Left colon (tissue), 2 donors: ENCODE results near the gene MRPL34. TPM values are rescaled to one million over a fixed set of nuclear protein-coding genes. Genes with fewer than 3 reads are reported as not detected.

Source experiments
- ATAC-seq: fragments of 200-7000 bp; cut with Tn5 transposase; one replicate; pipeline ENCODE4 v1.9.1; 2020; ENCODE audit warnings: mild to moderate bottlenecking, moderate library complexity
- DNase-seq, 2 donors: peaks; one replicate each; pipeline ENCODE4 v3.0.0-alpha.2; 2020
- intact Hi-C, 2 donors: fragments of 100-400 bp; cut with DNase I in 1 of 2; cut with micrococcal nuclease in 1 of 2; formaldehyde crosslinking; loops; one replicate each; pipeline versions ENCODE4 v1.11.2 to v1.14.0; 2022; cut with DNase I, micrococcal nuclease
- total RNA-seq, 2 donors: library from RNA; stranded (reverse); fragmentation: NEBNext Ultra II Directional; extraction: Animal tissue kit (Norgen Biotek cat#: 25700); gene quantifications; one replicate each; pipeline ENCODE4 v1.2.1, GENCODE V29; 2021
- donor health status: DM: no; HTN: no; CAD: no.
- donor health status: DM: yes; HTN: yes; CAD: no.

MRPL34 gene
- total RNA-seq, 2 donors from 2014 or later = 142 to 165 TPM

DNA sequence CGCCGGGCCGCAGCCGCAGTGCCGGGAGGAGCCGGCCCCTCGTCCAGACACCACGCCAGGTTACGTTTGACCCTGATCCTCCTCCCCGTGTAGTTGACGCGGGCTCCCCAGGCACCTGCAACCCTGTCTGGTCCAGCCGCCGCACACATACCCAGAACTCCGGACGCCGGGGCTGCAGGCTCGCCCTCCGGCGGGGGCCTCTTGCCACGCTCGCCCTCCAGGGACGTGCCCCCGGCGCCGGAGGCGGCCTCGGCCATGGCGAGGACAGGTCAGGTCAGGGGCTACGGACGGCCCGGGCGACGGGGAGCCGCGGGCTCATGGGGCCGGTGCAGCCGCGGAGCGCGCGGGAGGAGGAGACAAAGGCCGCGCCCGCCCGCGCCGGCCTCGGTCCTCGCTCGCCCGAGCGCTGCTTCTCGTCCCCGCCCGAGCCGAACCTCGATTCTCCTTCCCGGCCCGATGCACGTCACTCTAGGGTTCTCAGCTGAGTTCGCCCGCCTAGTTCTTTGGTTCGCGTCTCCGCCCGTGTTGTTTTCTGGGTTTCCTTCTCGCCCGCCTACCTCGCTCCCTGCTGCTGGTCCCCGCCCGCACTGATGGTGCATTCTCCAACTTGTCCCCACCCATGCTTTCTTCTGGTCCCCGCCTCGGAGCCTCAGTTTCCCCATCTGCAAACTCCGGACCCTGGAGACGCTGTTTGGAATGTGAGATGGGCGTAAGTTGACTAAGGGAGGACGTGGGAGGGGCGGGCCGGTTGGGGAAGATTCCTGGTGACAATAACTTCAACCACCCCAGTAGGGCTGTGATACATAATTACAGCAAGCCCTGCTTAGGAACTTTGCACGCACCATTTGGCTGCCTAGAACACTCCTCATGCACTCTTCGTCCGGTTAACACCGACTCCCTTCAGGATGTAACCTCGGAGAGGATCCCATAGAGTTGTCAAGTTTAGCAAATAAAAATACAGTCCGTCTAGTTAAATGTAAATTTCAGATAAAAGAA, 29.0 kb downstream of the MRPL34 start, which contains the start of gene ANO8:
TSS of gene ANO8 (minus strand) at position 442 of the 996 bp plus-strand sequence. CDS start at position 257, 185 bp downstream.
- DNase-seq (peak; percentile 97 to 98), ATAC-seq (peak; percentile 71)
- intact Hi-C loops = no loop called here

DNA sequence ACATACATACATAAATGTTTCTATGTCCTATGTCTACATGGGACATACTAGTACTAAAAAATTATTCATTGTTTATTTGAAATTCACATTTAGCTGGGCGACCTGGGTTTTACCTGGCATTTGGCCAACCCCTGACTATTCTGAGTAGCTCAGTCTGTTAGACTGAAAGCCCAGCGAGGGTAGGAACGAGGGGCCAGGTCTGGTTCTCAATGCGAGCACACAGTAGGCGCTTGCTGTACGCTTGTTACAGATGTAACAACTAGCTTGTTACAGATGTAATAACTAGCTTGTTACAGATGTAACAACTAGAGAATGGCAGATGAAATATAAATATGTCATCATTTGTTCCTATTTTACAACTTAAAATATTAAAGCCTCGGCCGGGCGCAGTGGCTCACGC, 29.9 kb downstream of the MRPL34 start:
- intact Hi-C loops = no loop called here
- no peak for ATAC-seq
- peak in 1 of 2 donors; percentile 24 for DNase-seq

DNA sequence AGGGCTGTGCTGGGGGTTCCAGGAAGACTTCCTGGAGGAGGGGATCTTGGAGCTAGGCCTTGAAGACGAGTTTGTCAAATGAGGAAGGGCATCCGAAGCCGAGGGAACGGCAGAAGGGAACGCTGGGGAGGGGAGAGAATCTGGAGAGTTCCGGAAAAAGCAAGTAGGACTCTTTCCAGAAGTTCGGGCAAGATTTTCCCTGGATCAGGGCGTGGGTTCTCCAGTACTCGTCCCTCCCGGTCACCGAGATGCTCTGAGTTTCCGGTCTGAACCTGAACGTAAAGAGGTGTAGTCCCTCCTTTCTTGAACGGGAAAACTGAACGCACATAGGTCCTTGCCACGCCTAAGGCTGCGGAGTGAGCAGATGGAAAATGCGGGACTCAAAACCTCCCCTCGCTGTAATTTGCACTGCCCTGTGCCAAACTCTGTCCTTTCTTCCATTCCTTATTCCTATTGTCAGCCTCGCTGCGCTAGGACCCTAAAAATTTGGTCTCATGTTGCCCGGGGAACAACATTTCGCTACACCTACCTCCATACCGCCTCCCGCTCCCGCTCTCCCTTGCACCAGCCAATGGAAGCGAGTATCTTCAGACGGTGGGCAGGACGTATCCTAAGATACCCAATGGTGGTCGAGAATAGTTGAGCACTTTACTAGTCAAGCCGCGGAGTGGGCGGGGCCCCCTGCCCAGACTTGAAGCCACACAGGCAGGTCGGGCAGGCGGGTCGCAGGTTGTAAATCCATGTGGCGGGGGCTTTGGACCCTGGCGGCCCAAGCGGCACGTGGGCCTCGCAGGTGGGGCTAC, 31.4 kb downstream of the MRPL34 start, which contains the start of gene GTPBP3:
TSS of gene GTPBP3 (plus strand) at position 682 of the 803 bp plus-strand sequence. CDS start at position 741, 59 bp downstream.
- peak; percentile 71 for ATAC-seq
- peak; percentile 98 for DNase-seq
- intact Hi-C loops = no loop called here

DNA sequence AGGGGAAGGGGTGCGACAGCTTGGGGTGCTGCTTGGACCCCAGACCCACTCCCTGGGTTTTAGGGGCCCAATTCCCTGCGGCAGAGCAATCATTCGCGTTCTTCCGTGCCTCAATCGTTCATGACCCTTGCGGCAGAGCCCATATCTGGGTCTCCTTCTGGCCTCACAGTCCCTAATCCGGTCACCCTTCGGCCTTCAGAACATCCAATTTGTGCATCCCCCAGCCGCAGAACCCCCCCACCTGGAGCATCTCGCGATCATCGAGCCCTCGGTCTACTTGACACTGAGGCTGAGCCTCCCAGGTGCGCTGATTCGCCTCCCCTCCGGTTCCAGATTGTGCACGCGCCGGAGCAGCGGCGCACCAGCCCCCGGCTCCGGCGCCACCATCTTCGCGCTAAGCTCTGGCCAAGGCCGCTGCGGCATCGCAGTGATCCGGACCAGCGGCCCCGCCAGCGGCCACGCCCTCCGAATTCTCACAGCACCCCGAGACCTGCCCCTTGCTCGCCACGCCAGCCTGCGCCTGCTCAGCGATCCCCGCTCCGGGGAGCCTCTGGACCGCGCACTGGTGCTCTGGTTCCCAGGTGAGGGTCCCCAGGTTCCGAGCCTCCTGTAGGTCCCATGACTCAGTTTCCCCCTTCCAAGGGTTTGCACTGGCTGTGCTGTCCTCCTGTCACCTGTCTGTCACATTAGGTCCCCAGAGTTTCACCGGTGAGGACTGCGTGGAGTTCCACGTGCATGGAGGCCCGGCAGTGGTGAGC, 32.2 kb downstream of the MRPL34 start:
- DNase-seq = peak in 1 of 2 donors; percentile 65
- intact Hi-C loops = no loop called here
- no peak for ATAC-seq

DNA sequence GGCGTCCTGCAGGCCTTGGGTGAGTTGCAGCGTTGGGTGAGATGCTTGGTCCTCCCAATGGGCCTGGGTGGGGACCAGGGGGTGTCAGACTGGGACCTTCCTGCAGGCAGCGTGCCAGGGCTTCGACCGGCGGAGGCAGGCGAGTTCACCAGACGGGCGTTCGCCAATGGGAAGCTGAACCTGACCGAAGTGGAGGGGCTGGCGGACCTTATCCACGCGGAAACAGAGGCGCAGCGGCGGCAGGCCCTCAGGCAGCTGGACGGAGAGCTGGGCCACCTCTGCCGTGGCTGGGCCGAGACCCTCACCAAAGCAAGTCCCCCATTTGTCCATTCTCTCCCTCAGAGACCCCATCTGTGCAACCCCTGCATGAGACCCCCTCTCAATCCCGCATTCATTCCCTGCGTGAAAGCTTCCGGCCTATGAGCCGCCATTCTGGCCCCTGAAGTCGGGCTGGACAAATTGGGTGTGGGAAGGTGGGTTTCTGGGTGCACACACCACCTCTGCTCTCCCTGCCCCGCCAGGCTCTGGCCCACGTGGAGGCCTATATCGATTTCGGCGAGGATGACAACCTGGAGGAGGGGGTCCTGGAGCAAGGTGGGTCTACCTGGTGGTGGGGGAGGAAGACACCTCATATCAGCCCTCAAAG, 32.9 kb downstream of the MRPL34 start:
- DNase-seq (peak in 1 of 2 donors; percentile 41), ATAC-seq (no peak)
- intact Hi-C loops = no loop called here

DNA sequence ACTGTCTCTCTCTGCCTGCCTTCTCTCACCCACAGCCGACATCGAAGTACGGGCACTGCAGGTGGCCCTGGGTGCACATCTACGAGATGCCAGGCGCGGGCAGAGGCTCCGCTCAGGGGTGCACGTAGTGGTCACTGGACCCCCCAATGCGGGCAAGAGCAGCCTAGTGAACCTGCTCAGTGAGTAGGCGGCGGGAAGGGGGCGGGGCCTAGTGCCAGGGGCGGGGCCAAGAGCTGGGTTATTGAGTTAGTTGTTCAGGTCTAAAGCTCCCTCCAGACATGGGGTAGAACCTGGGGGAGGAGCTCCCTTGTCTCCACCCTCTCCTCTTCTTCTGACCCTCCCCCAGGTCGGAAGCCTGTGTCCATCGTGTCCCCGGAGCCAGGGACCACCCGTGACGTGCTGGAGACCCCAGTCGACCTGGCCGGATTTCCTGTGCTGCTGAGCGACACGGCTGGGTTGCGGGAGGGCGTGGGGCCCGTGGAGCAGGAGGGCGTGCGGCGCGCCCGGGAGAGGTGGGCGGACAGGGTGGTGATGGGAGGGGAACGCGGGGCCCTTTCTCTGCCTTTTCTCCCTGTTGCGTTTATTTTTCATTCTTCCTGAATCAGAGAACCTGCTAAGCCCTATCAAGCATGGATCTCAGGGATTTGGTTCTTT, 33.5 kb downstream of the MRPL34 start:
- intact Hi-C loops = no loop called here
- DNase-seq = peak in 1 of 2 donors; percentile 55
- ATAC-seq = no peak

DNA sequence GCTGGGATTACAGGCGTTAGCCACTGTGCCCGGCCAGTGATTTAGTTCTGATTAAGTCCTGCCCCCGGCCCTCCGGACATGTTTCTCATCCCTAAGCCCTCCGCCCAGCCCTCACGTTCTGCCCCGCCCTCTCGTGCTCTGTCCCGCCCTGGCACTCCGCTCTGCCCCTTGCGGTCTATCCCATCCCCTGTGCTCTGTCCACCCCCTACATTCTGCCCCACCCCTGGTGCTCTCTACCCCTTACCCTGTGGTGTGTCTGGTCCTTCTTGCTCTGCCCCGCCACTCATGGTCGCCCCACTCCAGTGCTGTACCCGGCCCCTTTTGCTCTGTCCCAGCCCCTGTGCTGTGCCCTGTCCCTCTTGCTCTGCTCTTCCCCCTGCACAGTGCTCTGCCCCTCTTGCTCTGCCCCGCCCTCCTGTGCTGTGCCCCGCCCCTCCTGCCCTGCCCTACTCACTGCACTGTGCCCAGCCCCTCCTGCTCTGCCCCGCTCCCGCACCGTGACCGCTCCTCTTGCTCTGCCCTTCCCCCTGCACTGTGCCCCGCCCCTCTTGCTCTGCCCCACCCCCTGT, 34.7 kb downstream of the MRPL34 start:
- intact Hi-C loops = no loop called here
- peak; percentile 70 for ATAC-seq
- peak; percentile 88 to 91 for DNase-seq

DNA sequence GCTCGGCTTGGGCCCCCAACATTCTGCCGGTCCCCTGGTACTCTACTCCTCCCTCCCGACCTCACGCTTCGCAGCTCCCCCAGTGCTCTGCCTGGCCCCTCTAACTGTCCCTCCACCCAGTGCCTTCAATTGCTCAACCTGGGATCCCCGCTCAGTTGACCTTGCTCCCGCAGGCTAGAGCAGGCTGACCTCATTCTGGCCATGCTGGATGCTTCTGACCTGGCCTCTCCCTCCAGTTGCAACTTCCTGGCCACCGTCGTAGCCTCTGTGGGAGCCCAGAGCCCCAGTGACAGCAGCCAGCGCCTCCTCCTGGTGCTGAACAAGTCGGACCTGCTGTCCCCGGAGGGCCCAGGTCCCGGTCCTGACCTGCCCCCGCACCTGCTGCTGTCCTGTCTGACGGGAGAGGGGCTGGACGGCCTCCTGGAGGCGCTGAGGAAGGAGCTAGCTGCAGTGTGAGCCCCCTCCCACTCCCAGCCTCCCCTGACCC, 35.2 kb downstream of the MRPL34 start:
- intact Hi-C loops = no loop called here
- ATAC-seq (no peak), DNase-seq (peak in 1 of 2 donors; percentile 31)

DNA sequence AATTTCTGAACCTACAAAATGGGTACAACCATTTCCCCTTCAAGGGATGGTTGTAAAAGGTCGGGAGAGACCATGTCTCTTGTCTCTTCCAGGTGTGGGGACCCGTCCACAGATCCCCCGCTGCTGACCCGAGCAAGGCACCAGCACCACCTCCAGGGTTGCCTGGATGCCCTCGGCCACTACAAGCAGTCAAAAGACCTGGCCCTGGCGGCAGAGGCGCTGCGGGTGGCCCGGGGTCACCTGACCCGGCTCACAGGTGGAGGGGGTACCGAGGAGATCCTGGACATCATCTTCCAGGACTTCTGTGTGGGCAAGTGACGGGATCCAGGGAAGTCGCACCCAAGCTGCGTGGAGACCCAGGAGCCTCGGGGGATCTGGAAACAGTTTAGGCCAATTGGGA, 35.7 kb downstream of the MRPL34 start:
- intact Hi-C loops = no loop called here
- DNase-seq (no peak), ATAC-seq (no peak)

DNA sequence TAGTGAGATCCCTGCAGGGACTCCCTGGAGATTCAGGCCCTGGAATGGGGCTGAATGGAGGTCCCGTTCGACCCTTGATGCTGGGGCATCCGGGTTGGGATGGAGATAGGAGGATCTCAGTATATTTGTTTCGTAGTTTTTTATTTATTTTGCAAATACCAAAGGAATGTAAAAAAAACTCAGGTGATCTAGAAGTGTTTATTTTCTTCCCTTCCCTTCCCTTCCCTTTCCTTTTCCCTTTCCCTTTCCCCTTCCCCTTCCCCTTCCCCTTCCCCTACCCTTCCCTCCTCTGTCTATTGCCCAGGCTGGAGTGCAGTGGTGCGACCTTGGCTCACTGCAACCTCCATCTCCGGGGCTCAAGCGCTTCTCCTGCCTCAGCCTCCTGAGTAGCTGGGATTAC, 36.2 kb downstream of the MRPL34 start:
- intact Hi-C loops = no loop called here
- ATAC-seq (no peak), DNase-seq (no peak)

DNA sequence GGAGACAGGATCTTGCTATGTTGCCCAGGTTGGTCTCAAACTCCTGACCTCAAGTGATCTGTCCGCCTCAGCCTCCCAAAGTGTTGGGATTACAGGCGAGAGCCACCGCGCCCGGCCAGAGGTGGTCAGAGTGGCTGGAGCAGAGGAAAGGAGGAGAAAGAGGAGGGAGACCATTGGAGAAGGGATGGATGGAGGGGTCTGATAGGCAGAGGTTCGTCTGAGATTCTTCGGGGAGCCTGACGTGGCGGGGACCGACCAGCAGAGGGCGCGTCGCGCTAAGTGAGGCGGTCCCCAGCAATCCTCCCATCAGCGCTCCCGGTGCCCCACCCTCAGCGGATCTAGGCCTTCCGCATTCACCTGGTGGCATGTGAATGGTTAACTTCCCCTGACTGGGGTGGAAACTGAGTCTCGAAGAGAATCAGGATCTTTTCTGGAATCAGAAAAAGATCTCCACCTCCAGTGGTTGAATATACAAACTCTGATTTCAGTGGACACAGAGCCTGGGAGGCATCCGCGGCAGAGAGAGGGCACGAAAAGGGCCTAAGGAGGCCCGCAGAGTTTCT, 40.5 kb downstream of the MRPL34 start:
- intact Hi-C loops = loop anchor here in 1 of 2 donors (5.0 kb wide), 1 partner anchor 41 kb away; no protein-coding TSS in a partner anchor
- DNase-seq (peak; percentile 61 to 84), ATAC-seq (peak; percentile 88)

DNA sequence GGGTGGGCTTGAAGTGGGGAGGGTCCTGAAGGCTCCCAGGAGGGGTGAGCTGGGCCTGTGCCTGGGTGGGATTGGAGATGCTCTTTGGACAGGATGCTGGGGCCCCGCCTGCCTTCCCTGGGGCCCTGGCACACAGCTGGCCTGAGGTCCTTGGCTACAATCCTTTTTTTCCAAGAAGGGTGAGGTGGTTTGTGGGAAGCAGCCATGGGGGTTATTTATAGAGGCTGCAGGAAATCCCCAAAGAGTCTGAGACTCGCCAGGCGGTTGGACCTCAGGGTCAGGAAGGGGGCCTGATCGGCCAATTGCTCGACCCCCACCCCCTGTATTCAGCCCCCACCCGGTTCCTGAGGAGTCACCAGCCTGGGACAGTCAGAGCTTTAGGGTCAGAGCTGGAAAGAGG, 41.7 kb downstream of the MRPL34 start:
- intact Hi-C loops = loop anchor here in 1 of 2 donors (5.0 kb wide), 1 partner anchor 40 kb away; no protein-coding TSS in a partner anchor
- no peak for ATAC-seq
- DNase-seq = no peak

DNA sequence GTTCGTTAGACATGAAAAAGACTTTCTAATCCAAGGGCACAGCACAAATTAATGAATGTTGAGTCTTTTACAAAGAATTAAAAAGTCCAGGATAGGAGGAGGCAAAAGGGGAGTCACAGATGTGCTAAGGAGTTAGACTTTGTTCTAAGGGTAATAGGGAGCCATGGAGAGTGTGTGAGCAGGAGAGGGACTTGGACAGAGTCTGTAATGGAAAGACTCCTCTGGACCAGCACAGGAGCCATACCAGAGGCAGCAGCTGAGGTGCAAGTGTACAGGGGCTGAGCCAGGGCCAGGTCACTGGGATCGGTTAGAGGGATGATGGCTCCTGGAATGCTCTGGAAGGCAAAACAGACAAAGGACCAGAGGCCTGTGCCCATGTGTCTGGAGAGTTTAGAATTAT, 42.2 kb downstream of the MRPL34 start:
- no peak for DNase-seq
- ATAC-seq = no peak
- intact Hi-C loops = loop anchor here in 1 of 2 donors (5.0 kb wide), 1 partner anchor 39 kb away; no protein-coding TSS in a partner anchor

DNA sequence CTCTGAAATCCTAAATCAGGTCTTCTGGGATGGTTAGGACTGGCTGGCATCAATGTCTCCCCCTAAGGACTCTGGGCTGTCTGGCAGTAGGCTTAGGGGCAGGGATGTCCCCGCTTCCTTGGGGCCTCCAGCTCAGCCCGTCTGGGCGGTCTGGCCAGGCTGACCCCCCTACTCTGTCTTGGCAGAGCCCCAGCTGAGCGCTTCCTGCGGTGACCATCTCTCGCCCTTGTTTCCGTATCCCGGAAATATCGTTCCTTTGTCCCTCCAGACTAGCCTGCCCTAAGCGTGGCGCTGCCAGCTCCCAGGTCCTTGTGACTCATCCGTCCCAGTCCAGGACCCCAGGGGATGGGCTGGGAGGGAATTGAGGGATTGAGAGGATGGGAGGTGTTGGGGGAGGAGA, 43.0 kb downstream of the MRPL34 start:
- DNase-seq (peak; percentile 19 to 37), ATAC-seq (no peak)
- intact Hi-C loops = loop anchor here in 1 of 2 donors (5.0 kb wide), 1 partner anchor 39 kb away; no protein-coding TSS in a partner anchor

DNA sequence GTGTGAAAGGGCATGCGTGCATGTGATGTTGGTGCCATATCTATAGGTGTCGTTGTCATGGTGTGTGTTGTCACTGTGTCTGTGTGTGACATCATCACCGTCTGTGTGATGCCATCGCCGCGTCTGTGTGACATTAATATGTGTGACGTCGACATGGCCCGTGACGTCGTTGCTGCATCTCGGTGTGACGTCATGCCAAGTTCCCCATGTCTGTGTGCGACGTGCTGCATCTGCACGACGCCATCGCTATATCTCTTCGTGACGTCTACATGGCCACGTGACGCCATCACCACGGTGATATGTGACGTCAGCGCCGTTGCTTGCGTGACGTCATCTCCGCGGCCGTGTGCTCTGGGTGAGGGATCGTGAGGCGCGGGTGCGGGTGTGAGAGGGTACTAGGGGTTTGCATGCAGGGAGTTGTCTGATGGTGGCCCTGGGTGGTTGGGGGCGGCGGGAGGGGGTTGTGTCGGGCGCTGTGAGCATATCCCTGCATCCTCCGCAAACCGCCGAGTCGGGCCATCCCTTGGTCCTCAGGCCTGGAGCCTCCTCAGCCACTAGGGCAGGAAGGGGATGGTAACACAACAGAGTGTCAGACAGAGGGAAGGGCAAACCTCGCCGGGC, 46.3 kb downstream of the MRPL34 start:
- intact Hi-C loops = no loop called here
- DNase-seq (no peak), ATAC-seq (no peak)

DNA sequence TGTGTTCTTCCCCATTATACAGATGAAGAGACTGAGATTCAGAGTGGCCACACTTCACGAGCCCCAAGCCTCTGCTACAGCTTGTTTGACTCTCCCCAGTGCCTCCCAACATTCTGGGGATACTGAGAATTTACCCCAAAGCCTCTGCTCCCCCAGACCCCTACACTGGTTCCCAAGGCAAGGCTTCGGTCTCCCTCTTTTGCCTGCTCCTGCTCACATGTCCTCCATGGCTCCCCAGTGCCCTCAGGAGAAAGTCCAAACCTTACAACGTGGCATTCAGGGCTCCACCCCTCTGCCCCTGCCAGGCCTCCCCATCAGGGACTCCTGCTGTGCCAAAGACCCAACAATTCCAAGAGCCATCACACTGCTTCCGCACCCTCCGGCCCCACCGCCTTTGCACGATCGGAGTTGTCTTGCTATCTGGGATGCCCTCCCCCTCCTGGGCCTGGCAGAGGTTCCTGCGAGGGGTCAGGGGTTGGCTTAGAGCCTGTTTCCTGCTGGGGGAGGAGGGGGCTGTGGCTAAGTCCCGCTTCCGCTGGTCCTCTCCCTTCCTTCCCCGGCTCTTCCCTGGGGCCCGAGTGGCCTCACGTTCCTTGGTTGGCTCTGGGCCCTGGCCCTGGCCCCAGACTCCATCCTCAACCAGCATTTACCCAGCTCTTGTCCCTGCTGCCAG, 47.1 kb downstream of the MRPL34 start:
- intact Hi-C loops = no loop called here
- DNase-seq = no peak

More for the DNA sequence above, 47.1 kb downstream of the MRPL34 start:
- ATAC-seq = no peak
